Common myeloid progenitor, CD34-positive (primary cell): ENCODE data around the gene SLIT3.

Source experiments
- CTCF ChIA-PET: fragments of 350-600 bp; sonication (Branson Sonifier 250); formaldehyde crosslinking; loops from one replicate; lab custom pipeline; 2021; ENCODE audit warnings: antibody characterized with exemption; lab: Charles Lee
- POLR2A ChIA-PET: fragments of 350-600 bp; sonication (Branson Sonifier 250); formaldehyde crosslinking; loops from one replicate; lab custom pipeline; 2021; ENCODE audit warnings: antibody characterized with exemption; lab: Charles Lee
- DNase-seq, 3 donors: peaks; one replicate each; pipeline versions ENCODE4 v3.0.0 to v3.0.0-alpha.2; 2013
- H3K27ac ChIP-seq, 2 experiments: 1 replicate in 1 of 2; 2 replicates in 1 of 2; pipeline ENCODE4 v1.7.0; 2013; ENCODE audit warnings: inconsistent platforms in 2 of 2, low read length in 2 of 2, mild to moderate bottlenecking in 2 of 2, low read depth in 1 of 2, moderate library complexity in 1 of 2; ENCODE audit not compliant: severe bottlenecking in 2 of 2, insufficient read depth in 1 of 2, poor library complexity in 1 of 2
- H3K27me3 ChIP-seq, 5 experiments: replicated peaks in 2 of 5; 1 replicate in 3 of 5; 2 replicates in 2 of 5; pipeline versions ENCODE4 v1.6.1 to v1.7.0; 2013; ENCODE audit warnings: low read length in 4 of 5, mild to moderate bottlenecking in 2 of 5, moderate library complexity in 2 of 5, inconsistent platforms in 1 of 5; ENCODE audit not compliant: insufficient read depth in 5 of 5, control insufficient read depth in 4 of 5
- H3K36me3 ChIP-seq, 4 experiments: 1 replicate in 2 of 4; 2 replicates in 2 of 4; pipeline versions ENCODE4 v1.6.1 to v1.7.0; 2013; ENCODE audit warnings: low read length in 3 of 4, control low read depth in 1 of 4, mild to moderate bottlenecking in 1 of 4; ENCODE audit not compliant: control insufficient read depth in 4 of 4, insufficient read depth in 4 of 4
- H3K4me1 ChIP-seq, 4 experiments: 1 replicate in 3 of 4; 2 replicates in 1 of 4; pipeline versions ENCODE4 v1.6.1 to v1.7.1; 2013; ENCODE audit warnings: low read length in 3 of 4, mild to moderate bottlenecking in 3 of 4, control low read depth in 1 of 4, inconsistent platforms in 1 of 4, moderate library complexity in 1 of 4; ENCODE audit not compliant: control insufficient read depth in 4 of 4, insufficient read depth in 4 of 4; ENCODE audit errors: control extremely low read depth in 1 of 4
- H3K4me3 ChIP-seq, 7 experiments: 1 replicate in 4 of 7; 2 replicates in 3 of 7; pipeline versions ENCODE4 v1.5.1 to v1.7.0; 2013; ENCODE audit warnings: mild to moderate bottlenecking in 7 of 7, low read length in 6 of 7, moderate library complexity in 6 of 7, inconsistent platforms in 2 of 7, low read depth in 2 of 7, control low read depth in 1 of 7; ENCODE audit not compliant: insufficient read depth in 4 of 7, control insufficient read depth in 1 of 7; ENCODE audit errors: extremely low read depth in 1 of 7
- H3K9me3 ChIP-seq, 5 experiments: 1 replicate in 4 of 5; 2 replicates in 1 of 5; pipeline versions ENCODE4 v1.6.1 to v1.7.1; 2013; ENCODE audit warnings: low read length in 4 of 5, mild to moderate bottlenecking in 2 of 5, inconsistent platforms in 1 of 5, low read depth in 1 of 5, moderate library complexity in 1 of 5; ENCODE audit not compliant: control insufficient read depth in 4 of 5, insufficient read depth in 2 of 5; ENCODE audit errors: control extremely low read depth in 1 of 5
- WGBS: methylation state at CpG from one replicate; pipeline ENCODE4 v1.1.5; 2013; ENCODE audit not compliant: insufficient coverage; 5-methylcytosine and 5-hydroxymethylcytosine counted together

Gene SLIT3

DNA sequence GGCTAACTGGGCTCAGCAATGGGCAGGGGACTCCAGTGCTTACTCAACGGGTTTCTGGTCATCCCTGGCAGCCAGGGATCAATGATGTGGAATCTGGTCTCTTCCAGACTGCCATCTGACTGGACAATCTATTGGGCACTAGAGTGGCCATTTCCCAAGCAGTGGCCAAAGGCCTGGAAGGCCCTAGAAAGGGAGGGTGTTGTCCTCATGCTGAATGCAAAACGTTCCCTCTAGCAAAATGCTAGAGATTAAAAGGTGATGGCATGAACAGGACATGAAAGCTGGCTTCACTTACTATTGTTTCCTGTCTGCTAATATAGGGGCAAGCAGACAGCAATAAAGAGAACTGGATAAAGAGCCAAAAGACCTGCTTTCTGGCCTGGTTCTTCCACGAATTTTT is 467.6 kb downstream of the SLIT3 start:
- POLR2A ChIA-PET, result no interaction called here
- H3K27me3 ChIP-seq, result peaks cover 0 to 2% (median 0%) of the 10 kb centered on the region in 5 experiments
- H3K4me3 ChIP-seq, result no peak overlapping the region
- no peaks in the 10 kb centered on the region for H3K36me3 ChIP-seq
- no peak overlapping the region for H3K27ac ChIP-seq
- H3K4me1 ChIP-seq, result no peaks in the 10 kb centered on the region
- CTCF ChIA-PET, result no interaction called here
- H3K9me3 ChIP-seq, result no peaks in the 10 kb centered on the region
- DNase-seq, result no peak
- WGBS, result 76% methylated on average over 3 of the region's 3 CpGs

DNA sequence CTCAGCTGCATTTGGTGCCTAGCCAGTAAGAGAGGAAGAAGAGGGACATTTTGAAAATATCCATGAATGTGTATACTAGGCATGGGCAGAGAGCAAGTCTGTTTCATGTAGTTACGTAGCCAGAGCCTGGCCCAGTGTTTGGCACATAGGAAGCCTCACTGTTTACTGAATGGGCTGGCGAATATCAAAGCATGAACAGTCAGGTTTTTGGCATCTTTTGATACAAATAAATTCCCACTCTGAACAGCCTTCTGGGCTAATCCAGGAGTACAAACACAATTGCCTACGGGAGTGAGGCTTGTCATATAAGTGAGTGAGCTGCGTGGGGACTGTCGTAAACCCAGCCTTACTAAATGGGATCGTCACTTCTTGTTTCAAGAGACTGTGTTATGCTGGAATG is 468.6 kb downstream of the SLIT3 start:
- Histone ChIP-seq H3K4me3 (no peak overlapping the region), H3K4me1 (no peaks in the 10 kb centered on the region), H3K27me3 (peaks cover 0 to 2% (median 0%) of the 10 kb centered on the region in 5 experiments), H3K36me3 (no peaks in the 10 kb centered on the region), H3K27ac (no peak overlapping the region), H3K9me3 (no peaks in the 10 kb centered on the region)
- ChIA-PET CTCF (no interaction called here), POLR2A (no interaction called here)
- DNase-seq, result no peak
- 97% methylated on average over 6 of the region's 6 CpGs for WGBS

DNA sequence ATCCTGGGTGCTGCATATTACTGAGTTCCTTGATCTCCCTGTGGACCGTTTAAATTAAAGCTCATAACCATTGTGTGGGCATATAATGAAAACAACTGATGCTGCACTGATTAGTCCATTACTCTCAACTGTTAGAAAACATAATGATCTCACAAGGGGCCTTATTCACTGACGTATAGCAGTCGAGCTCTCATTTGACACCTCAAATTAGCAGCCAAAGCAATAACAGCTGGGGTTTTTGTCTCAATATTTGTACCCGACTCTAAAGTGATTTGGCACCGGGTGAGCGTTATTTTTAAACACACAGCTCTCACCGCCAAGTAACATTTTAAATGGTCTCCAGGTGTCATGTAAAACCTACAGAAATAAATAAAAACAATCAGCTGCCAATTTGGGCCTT is 469.6 kb downstream of the SLIT3 start:
- H3K27me3 ChIP-seq, result peaks cover 0 to 2% (median 0%) of the 10 kb centered on the region in 5 experiments
- DNase-seq, result no peak
- no peaks in the 10 kb centered on the region for H3K36me3 ChIP-seq
- H3K4me1 ChIP-seq, result no peaks in the 10 kb centered on the region
- POLR2A ChIA-PET, result no interaction called here
- H3K27ac ChIP-seq, result no peak overlapping the region
- no peak overlapping the region for H3K4me3 ChIP-seq
- WGBS, result 100% methylated on average over 4 of the region's 7 CpGs
- H3K9me3 ChIP-seq, result no peaks in the 10 kb centered on the region
- CTCF ChIA-PET, result interaction anchor here (1.1 kb wide), 1 partner anchor 11 kb away, joined by 3 read pairs; no protein-coding TSS in a partner anchor

DNA sequence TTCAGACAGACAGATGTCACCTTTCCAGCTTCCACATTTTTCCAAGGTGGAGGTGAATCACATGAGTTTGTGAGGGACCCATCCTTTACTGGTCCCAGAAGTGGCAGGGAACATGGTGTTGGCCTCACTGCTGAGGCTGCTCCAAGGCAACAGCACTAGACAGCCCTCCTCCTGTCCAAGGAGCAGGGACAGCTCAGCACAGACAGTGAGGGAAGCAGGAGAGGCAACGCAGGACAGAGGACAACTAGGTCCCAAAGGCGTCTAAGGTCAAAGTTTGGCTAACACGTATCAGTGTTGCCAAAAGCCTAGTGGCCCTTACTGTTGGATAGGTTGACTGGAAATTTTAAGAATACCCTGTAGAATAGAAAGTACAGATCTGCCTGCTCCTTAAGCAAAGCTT is 470.1 kb downstream of the SLIT3 start:
- Histone ChIP-seq H3K27me3 (peaks cover 0 to 2% (median 0%) of the 10 kb centered on the region in 5 experiments), H3K27ac (no peak overlapping the region), H3K4me1 (no peaks in the 10 kb centered on the region), H3K9me3 (no peaks in the 10 kb centered on the region), H3K36me3 (no peaks in the 10 kb centered on the region), H3K4me3 (no peak overlapping the region)
- ChIA-PET POLR2A (no interaction called here), CTCF (interaction anchor here (1.1 to 1.2 kb wide), 2 partner anchors 11 to 25 kb away, joined by 3 read pairs; no protein-coding TSS in a partner anchor)
- DNase-seq, result no peak
- 95% methylated on average over 3 of the region's 3 CpGs for WGBS

DNA sequence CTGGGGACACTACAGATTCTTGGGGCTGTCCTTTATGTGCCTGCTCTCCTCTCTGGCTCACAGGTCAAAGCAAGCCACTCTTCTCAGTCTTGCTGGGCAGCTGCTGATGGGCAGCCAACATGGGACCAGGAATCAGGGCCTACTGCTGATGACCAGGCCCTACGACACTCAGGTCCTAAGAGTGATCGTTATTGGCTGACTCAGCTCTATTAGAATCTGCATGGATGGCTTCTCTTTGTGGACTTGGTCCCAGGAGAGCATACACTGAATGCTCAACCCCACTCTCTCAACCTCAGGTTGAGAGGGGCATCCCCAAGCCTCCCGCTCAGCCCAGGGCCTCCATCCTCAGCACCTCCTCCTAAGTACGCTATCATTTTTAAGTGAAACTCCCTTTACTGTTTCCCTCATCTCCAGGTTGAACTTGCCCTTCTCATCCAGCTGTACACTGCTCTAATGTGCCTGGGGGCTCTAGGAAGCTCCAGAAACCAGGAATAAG is 471.0 kb downstream of the SLIT3 start:
- Histone ChIP-seq H3K4me1 (no peaks in the 10 kb centered on the region), H3K9me3 (no peaks in the 10 kb centered on the region), H3K27me3 (peaks cover 0 to 2% (median 0%) of the 10 kb centered on the region in 5 experiments), H3K4me3 (no peak overlapping the region), H3K27ac (no peak overlapping the region), H3K36me3 (no peaks in the 10 kb centered on the region)
- ChIA-PET CTCF (interaction anchor here (0.5 to 1.2 kb wide), 2 partner anchors 24 to 39 kb away, joined by 3 read pairs; no protein-coding TSS in a partner anchor), POLR2A (no interaction called here)
- WGBS, result 97% methylated on average over 3 of the region's 4 CpGs
- no peak for DNase-seq

DNA sequence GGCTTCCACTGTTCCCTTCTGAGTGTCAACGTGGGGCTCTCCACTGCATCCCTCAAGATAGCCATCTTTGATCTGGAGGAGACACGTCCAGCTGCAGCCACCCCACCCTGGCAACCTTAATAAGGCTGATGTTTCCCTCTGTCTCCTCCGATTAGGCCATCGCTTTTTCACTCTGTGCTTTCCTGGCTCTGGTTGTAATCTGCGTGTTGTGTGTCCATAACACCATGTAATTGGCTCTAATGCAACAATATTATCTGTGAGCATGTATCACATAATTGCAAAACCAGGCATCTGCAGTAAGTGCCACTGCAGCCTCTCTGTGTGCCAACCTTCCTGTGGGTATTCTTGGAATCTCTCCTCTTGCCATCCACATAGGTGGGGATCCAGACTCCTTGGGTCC is 471.9 kb downstream of the SLIT3 start:
- ChIA-PET POLR2A (no interaction called here), CTCF (interaction anchor here (0.7 kb wide), 1 partner anchor 68 kb away, joined by 4 read pairs; no protein-coding TSS in a partner anchor)
- Histone ChIP-seq H3K36me3 (no peaks in the 10 kb centered on the region), H3K27ac (no peak overlapping the region), H3K27me3 (peaks cover 0 to 2% (median 0%) of the 10 kb centered on the region in 5 experiments), H3K4me1 (no peaks in the 10 kb centered on the region), H3K9me3 (no peaks in the 10 kb centered on the region), H3K4me3 (no peak overlapping the region)
- DNase-seq, result no peak
- 94% methylated on average over 5 of the region's 5 CpGs for WGBS

DNA sequence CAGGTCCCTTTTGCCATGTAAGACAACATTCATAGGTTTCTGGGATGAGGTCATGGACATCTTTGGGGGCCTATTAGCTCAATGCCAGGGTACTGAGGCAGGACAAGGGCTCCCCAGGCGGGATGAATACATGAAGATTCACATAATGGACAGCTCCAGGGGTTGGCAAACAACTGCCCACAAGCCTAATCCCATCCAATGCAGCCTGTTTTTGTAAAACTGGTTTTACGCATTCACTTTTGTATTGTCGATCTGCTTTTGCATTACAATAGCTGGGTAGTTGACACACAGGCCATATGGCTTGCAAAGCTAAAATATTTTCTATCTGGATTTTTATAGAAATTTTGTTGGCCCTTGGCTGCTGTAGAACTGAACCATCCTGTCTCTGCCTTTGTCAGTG is 473.3 kb downstream of the SLIT3 start:
- no peak for DNase-seq
- ChIA-PET CTCF (interaction anchor here (1.2 kb wide), 1 partner anchor 9 kb away, joined by 4 read pairs; no protein-coding TSS in a partner anchor), POLR2A (no interaction called here)
- Histone ChIP-seq H3K9me3 (no peaks in the 10 kb centered on the region), H3K4me1 (no peaks in the 10 kb centered on the region), H3K36me3 (no peaks in the 10 kb centered on the region), H3K27ac (no peak overlapping the region), H3K4me3 (no peak overlapping the region), H3K27me3 (no peaks in the 10 kb centered on the region)
- 100% methylated on average over 3 of the region's 3 CpGs for WGBS
